GM21526 (cell line): ENCODE measurements around the gene ELOVL3.

Experiments
- ATAC-seq: cut with Tn5 transposase; IDR thresholded peaks from one replicate; pipeline ENCODE4 v1.9.1; 2021; ENCODE audit warnings: moderate library complexity; ENCODE audit not compliant: unreplicated experiment, low FRiP score

ELOVL3 gene

GRCh38 chr10:102222797-102223196 is 3.3 kb upstream of the ELOVL3 start:
- ATAC-seq, result no peak

GRCh38 chr10:102226542-102226870 is 407 bp downstream of the ELOVL3 start:
- ATAC-seq, result no peak

- ATAC-seq, result no peak
These were observed 951 bp downstream of the ELOVL3 start for GRCh38 chr10:102227050-102227449.

- no peak for ATAC-seq
These were observed 3.7 kb downstream of the ELOVL3 start for GRCh38 chr10:102229810-102230263.

- ATAC-seq, result no peak
These were observed 4.3 kb downstream of the ELOVL3 start for GRCh38 chr10:102230264-102230860.

- no peak for ATAC-seq
These were observed 4.8 kb downstream of the ELOVL3 start for GRCh38 chr10:102230861-102231356.

GRCh38 chr10:102231357-102232318 is 5.5 kb downstream of the ELOVL3 start:
- ATAC-seq, result no peak

GRCh38 chr10:102233997-102234396 is 7.9 kb downstream of the ELOVL3 start:
- no peak for ATAC-seq

- no peak for ATAC-seq
These were observed 8.9 kb downstream of the ELOVL3 start for GRCh38 chr10:102234888-102235597.

- no peak for ATAC-seq
These were observed 9.5 kb downstream of the ELOVL3 start for GRCh38 chr10:102235598-102235920.

GRCh38 chr10:102236006-102236405 is 9.9 kb downstream of the ELOVL3 start:
- ATAC-seq, result no peak

- no peak for ATAC-seq
These were observed 11.7 kb downstream of the ELOVL3 start for GRCh38 chr10:102237711-102238252.

- no peak for ATAC-seq
These were observed 14.4 kb downstream of the ELOVL3 start for GRCh38 chr10:102240467-102241031.

- no peak for ATAC-seq
These were observed 14.9 kb downstream of the ELOVL3 start for GRCh38 chr10:102241032-102241443.

- ATAC-seq, result peak; percentile 53
These were observed 15.5 kb downstream of the ELOVL3 start, which contains the start of gene PITX3 for GRCh38 chr10:102241444-102242117. Gene PITX3, minus strand, starts transcription at chr10:102241512. Its CDS starts 9,432 bp downstream, at chr10:102232080.

GRCh38 chr10:102242118-102242485 is 16.0 kb downstream of the ELOVL3 start:
- no peak for ATAC-seq

GRCh38 chr10:102243309-102243708 is 17.2 kb downstream of the ELOVL3 start:
- no peak for ATAC-seq

GRCh38 chr10:102245082-102245931 is 19.2 kb downstream of the ELOVL3 start, which contains the start of gene GBF1:
Gene GBF1, plus strand, starts transcription at chr10:102245532. Its CDS starts 13,407 bp downstream, at chr10:102258939.
- ATAC-seq, result peak; percentile 85

GRCh38 chr10:102245932-102246251 is 19.8 kb downstream of the ELOVL3 start:
- no peak for ATAC-seq
